Measurements from ENCODE around the gene NRG3.

Gene NRG3

DNA sequence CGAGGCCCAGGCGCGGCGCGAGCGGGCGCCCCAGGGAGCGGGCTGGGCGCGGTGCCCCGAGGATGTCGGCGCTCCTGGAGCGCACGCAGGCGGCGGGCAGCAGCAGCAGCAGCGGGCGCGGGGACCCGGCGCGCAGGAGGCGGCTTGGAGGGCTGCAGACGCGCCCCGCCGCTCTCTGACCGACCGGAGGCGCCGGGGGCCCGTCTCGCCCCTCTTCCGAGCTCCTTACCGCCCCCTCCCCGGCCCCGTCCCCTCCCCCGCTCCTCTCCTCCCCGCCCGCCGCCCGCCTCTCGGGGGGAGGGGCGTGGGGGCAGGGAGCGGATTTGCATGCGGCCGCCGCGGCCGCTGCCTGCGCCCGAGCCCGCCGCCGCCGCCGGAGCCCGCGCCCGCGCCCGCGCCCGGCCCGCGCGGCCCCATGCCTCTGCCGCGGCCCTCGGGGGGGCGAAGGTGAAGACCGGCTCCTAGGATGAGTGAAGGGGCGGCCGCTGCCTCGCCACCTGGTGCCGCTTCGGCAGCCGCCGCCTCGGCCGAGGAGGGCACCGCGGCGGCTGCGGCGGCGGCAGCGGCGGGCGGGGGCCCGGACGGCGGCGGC is at the start of gene NRG3:
TSS of gene NRG3 (plus strand) at position 320 of the 592 bp plus-strand sequence.
- DNase-seq (ENCODE audit: low read depth in 4 of 4, low spot score in 1 of 4): no peak

DNA sequence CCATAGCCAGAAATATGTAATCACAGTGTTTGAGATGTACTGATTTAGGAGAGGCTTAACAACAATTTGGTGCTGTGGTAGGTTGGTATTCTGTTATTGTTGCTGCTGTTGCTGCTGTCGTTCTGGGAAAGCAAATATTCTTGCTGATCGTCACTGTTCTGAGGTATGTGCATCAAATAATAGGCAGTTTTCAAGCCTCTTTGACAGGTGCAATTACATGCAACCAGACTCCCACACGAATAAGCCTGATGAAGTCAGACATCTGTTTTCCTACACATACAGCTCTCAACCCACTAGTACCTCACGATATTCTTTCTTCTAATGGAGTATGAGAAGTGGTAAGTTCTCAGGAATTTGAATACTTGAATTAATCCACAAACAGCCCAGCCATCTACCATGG is 46.7 kb upstream of the NRG3 start:
- DNase-seq (ENCODE audit: low read depth in 4 of 4, low spot score in 1 of 4): no peak

DNA sequence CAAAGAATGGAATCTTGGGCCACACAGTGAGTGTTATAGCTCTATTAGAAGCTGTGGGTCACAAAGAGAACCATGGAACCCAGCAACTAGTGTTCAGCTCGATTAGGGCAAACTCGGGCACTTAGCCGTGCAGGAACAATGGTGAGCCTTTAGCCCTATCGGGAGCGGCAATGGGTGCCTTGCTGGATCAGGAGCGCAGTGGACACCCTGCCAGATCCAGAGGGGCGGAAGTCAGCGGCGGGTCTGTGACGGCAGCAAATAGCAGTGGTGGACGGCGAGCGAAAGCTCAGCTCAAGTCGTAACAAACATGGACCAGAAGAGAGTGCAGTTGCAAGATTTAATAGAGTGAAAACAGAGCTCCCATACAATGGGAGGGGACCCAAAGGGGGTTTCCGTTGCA is 43.9 kb upstream of the NRG3 start:
- DNase-seq (ENCODE audit: low read depth in 4 of 4, low spot score in 1 of 4): no peak

DNA sequence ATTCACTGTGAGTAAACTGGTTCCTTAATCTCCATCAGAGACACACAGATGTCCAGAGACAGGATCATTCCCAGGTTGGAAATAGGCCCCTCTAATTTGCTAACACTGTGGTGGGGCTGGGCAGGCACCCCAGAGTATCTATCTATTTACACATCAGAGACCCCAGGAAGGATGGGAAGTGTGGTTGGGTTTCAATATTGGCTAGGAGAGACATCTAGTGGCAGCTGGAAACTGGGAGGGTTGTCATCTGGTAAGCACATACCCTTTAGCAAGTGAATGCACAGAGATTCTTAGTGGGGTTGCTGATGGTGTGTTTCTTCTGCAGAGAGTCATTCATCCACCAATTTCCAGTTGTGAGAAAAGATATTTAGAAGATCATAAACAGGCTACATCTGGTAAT is 36.0 kb upstream of the NRG3 start:
- no peak for DNase-seq (ENCODE audit: low read depth in 4 of 4, low spot score in 1 of 4)

DNA sequence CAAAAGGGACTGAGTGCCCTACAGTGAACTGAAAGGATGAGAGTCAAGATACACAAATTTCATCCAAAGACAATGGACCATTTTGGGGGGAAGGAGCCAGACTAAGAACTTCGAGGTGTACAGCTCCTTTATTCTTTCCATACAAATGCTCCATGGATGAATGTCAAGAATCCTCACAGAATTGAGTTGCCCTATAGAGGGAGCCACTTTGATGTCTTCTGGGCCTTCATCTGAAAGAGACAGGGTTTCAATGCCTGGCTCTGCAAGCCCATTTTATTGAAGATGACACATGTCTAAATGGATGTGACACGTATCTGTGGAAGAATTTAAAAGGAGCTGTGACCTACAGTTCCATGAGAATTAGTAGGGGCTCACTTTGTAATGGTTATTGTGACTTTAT is 32.0 kb upstream of the NRG3 start:
- no peak for DNase-seq (ENCODE audit: low read depth in 4 of 4, low spot score in 1 of 4)

DNA sequence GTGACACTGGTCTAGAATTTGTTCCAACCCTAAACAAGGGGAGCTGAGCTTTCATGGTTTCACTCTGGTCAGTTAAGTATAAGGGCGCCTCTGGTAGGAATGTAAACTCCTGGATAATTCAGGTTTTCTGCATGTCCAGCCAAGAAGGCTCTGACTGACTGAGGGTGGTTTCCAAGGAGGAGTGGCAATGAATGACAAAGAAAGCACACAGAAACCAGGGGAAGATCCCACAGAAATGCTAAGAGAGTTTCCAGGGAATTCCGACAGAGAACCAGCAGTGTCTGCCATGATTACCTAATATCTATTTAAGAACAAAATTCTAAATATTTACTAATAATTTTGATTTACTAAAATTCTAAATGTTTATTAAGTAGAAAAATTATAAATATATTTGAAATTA is 27.3 kb upstream of the NRG3 start:
- DNase-seq (ENCODE audit: low read depth in 4 of 4, low spot score in 1 of 4): no peak

DNA sequence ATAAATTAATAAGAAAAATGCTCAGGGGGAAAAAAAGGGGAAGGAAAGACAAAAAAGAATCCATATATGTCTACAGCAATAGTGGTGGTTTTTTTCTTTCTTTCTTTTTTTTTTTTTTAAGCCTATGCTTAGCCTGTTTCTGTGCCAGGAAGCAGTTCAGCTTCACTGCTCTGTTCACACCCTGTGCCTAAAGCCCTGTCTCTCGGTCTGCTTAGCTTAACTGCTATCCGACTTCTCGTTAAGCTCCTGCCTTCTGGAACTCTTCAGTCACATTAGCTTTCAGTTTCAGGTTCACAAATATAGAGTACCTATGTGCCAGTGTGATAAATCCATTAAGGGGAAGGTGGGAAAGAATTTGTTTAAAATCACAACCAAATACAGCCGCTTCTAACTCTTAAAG is 26.5 kb upstream of the NRG3 start:
- no peak for DNase-seq (ENCODE audit: low read depth in 4 of 4, low spot score in 1 of 4)

DNA sequence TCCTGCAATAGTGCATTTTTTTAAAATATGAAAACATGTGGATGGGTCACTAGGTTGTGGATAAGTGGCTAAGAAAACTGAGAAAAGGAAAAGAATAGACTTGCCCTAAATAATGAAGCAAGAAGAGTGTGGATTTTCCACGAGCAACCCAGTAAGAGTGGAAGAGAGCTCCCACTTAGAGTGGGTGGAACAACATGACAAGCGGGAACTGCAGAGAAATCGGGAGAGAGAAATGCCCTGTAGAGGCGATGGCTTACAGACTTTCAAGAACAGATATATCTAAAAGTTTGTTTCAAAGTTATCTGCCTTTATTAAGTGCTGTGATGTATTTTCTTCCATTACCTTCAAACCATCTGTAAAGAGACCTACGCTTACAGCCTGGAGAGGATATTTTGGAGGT is 26.1 kb upstream of the NRG3 start:
- no peak for DNase-seq (ENCODE audit: low read depth in 4 of 4, low spot score in 1 of 4)

DNA sequence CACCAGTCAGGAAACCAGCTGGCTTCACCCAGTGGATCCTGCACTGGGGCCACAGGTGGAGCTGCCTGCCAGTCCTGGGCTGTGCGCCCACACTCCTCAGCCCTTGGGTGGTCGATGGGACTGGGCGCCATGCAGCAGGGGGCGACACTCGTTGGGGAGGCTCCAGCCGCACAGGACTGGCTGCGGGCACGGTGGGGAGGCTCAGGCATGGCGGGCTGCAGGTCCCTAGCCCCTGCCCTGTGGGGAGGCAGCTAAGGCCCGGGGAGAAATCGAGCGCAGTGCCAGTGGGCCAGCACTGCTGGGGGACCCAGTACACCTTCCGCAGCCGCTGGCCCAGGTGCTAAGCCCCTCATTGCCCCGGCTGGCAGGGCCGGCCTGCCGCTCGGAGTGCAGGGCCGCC is 12.4 kb upstream of the NRG3 start:
- no peak for DNase-seq (ENCODE audit: low read depth in 4 of 4, low spot score in 1 of 4)

DNA sequence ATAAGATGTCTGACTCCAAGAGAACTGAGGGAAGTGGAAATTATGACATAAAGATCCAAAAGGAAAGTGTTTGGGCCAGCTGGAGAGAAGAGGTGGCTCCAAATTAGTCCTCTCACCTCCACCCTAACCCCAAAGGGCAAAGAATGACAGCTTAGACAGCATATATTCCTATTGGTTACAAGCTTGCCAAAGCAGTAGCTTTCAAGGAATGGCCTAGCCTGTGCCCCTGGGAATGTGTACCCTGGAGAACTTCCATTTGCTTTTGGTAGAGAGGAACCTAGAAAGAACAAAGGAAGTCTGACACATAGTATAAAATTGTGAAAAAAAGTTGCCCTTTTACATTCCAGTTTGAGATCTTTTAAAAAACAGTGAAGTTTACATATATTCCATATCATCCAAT is 11.2 kb upstream of the NRG3 start:
- no peak for DNase-seq (ENCODE audit: low read depth in 4 of 4, low spot score in 1 of 4)

DNA sequence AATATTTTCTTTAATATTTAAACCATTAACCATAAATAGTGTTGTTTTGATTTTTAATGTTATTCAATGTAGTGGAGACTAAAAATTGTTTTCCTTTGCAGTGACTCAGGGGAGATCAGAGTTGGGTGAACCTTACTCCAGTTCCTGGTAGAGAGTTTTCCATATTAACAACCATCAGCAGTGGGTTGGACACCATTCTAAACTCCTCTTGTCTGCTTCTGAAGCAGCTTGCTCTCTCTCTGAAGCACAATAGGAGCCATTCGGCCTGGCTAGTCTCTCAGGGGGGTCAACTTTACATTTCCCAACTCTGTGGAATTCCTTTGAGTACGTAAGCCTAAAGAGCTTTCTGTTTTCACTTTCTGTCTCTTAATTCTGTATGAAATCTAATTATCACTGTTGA is 9.4 kb upstream of the NRG3 start:
- no peak for DNase-seq (ENCODE audit: low read depth in 4 of 4, low spot score in 1 of 4)

DNA sequence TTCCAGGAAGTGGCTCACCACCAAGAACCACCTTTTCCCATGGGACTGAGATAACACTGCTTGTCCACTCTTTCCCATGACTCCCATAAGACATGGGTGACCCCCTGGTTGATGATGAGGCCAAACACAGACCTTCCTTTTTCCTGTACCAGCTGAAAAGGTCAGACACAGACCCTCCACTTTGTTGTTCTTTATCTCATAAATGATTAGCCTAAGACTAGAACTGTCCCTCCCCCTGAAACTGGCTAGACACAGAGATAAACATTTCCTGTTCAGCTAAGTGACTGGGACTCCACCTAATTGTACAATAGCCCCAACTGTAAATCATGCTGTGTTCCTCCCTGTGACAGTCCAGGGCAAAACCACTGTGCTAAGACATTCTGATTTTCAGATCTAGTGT is 8.2 kb upstream of the NRG3 start:
- no peak for DNase-seq (ENCODE audit: low read depth in 4 of 4, low spot score in 1 of 4)

DNA sequence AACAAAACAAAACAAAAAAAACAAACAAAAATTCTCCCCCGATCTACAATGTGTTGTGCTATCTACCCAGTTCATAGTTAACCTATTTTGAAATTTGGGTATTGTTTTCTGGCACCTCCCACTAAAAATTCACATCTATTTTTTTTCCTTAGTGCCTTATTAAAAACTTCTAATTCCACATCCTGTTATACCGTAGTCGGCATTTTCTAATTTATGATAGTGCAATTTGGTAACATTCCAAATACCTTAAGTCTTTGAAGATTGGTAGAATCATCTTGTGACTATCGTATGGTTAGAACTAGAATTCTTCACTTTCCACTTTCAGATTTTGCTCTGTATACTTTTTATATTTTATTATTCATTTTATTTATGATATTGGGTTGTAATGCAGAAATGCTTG is 4.5 kb upstream of the NRG3 start:
- no peak for DNase-seq (ENCODE audit: low read depth in 4 of 4, low spot score in 1 of 4)

DNA sequence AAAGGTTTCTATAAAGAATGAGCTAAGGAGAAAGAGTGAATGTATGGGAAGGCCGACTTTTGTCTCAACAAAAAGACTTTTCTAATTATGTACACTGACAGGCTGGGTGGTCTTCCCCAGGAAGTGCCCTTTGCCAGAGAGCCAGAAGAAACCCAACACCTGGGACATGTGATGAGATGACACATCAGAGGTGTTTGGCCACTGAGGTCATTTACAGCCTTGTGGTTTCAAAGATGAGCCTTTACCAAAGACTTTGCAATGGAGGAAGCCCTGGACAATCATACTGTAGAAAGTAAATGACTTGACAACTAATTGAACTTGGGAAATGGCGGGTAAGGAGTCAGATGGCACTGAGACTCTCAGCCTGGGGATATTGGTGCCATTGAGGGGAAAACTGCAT is 3.4 kb upstream of the NRG3 start:
- no peak for DNase-seq (ENCODE audit: low read depth in 4 of 4, low spot score in 1 of 4)

DNA sequence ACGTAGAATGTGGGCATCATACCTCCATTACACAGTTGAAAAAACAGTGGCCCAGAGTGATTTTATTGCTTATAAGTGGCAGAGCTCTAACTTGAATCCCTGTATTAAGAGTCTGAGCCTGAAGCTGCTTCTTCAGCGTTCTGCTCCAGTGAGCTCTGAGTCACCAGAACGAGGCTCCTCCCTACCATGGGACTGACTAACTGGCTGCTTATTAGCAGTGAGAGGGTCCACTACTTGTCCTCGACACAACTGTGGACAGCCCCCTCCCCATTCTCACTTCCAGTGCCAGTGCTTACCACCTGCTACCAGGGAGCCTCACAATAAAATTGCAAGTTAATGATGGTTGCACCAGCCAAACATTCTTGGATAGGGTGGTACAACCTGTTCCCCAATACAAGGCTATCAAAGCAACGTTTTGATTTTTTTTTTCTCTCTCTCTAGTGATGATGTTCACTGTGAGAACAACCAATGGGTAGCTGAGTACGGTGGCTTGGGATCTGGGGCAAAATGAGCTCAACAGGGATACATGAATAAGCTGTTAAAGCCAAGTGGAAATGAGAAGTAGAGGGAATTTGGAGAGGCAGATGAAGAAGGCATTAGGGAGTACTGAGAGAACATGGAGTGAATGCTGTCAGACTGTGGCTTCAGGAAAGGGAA is 2.7 kb upstream of the NRG3 start:
- DNase-seq (ENCODE audit: low read depth in 4 of 4, low spot score in 1 of 4): no peak

DNA sequence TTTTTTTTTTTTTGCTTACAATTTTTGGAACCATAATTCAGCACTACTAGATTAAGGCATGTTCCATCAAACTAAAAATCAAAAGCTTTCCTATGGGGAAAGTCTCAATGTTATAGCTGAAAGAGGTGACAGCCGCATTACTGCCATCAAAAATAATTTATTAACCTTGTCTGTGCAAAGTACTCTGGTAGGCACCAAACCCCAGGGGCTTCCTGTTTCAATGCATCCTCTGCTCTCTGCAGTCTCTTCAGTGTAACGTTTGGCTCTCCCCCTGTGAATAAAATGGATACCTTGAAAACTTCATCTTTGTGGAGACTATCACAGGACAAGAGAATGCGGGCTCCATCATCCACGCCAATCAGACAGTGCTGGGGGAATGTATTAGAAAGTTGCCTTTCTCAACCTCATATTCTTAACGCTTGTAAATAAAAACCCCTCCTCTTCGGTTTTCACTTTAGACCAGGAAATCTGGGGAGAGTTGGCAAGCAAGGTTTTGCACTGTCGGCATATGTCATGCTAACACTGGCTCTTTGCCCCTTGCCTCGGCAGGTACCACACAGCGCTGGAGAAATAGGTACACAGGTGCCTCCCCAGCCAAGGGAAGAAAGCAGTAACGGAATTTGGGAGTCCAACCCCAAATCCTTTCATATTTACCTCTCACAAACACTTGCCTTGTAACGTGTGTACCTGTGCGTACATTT is 1.6 kb upstream of the NRG3 start:
- DNase-seq (ENCODE audit: low read depth in 4 of 4, low spot score in 1 of 4): no peak

DNA sequence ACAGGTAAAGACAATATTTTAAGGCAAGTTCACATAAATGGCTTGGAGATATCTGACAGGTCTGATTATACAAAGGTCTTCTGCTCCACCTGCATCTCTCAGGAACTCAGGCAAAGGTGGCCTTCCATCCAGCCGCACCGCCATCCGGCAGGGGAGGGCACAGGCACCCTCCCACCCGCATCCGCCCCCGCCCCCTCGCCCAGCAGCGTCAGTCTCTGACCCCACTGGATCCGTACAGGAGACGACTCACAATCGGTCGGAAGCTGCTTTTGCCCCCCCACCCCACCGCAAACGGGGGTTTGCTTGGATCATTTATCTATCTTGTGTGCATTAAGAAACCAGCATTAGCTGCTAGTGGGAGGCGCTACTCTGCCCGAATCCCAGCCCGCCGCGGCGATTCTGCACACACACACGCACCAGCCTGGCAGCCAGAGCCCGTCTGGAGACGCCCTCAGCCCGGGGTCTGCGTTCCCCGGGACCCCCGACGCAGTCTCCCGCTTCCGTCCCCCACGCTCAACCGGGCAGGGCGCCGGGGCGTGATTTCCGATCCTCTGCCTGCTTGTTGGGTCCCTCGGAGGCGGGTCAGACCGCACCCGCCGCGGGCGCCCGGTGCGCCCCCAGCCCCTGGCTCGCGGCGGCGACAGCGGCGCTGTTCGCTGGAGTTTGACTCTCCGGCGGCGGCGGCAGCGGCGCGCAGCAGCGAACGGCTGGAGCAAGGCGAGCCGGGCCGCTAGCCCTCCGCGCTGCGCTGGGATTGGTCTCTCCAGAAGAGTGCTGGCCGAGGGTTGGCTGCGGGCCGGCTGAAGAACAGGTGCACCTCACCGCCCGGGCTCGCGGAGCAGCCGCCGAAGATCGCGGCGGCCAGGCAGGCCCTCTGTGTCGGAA is 820 bp upstream of the NRG3 start:
- DNase-seq (ENCODE audit: low read depth in 4 of 4, low spot score in 1 of 4): no peak

DNA sequence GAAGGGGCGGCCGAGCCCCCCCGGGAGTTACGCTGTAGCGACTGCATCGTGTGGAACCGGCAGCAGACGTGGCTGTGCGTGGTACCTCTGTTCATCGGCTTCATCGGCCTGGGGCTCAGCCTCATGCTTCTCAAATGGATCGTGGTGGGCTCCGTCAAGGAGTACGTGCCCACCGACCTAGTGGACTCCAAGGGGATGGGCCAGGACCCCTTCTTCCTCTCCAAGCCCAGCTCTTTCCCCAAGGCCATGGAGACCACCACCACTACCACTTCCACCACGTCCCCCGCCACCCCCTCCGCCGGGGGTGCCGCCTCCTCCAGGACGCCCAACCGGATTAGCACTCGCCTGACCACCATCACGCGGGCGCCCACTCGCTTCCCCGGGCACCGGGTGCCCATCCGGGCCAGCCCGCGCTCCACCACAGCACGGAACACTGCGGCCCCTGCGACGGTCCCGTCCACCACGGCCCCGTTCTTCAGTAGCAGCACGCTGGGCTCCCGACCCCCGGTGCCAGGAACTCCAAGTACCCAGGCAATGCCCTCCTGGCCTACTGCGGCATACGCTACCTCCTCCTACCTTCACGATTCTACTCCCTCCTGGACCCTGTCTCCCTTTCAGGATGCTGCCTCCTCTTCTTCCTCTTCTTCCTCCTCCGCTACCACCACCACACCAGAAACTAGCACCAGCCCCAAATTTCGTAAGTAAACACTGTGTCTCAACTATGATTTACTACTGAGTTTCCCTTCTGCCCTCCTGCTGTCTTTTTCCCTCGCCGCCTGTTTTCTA is 666 bp downstream of the NRG3 start:
- DNase-seq (ENCODE audit: low read depth in 4 of 4, low spot score in 1 of 4): no peak

DNA sequence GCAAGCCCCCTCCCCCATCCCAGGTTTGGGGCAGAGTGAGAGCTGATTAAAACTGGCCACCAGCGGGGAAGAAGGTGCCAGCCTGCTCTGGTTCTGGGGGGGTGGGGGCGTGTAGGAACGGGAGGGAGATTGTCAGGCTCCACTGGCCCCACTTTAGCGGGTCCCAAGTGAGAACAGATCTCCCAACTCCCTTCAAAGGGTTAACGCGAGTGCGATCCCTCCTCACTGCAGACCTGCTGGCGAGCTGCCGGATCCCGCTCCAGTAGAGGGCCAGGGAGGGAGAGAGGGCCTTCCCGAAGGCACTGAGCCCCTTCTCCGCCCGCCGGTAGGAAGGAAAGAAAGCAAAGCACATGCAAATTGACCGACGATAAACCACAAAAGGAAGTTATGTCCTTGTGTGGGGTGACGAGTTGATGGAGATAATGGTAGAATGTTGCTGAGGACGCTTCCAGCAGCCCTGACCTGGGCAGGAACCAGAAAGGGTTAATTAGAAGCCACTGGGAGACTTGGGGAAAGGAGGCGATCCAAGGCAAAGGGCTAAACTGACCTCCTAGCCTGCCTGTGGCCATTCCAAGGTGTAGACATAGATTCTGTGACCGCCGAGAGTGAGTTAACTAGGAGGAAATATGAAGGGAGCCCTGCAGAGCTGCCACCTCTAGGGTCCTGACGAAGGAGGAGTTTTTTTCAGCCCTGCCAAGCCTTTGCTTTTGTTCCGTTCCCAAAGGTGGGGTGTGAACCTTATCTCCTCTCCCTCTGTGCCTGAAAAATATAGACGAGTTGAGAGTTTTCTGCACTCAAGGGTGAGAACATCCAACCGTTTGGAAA is 1.5 kb downstream of the NRG3 start:
- DNase-seq (ENCODE audit: low read depth in 4 of 4, low spot score in 1 of 4): no peak

DNA sequence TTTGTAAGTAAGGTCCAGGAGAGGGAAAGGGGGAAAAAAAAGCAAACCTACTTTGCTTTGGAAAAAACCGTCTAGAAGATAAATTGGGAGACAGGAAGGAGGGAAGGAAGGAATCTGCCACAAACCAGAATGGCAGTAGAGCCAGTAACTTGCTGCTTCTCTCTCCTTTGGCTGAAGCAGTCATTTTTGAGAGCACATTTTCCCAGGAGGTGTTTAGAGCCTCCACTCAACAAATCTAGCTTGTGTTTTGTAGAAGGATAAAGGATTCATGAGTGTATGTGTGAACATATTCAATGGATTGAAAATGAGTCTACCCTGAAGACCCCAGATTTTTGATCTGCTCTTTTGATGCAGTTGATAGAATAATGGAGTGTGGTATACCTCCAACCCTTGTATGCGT is 2.6 kb downstream of the NRG3 start:
- no peak for DNase-seq (ENCODE audit: low read depth in 4 of 4, low spot score in 1 of 4)

Measured in stimulated activated CD4-positive, alpha-beta T cell treated with anti-CD3 and anti-CD28 coated beads, Interleukin-1b, Interleukin-23, amount 100 ng/mL, for 24 hours (primary cell).